ENCODE results near the gene PNLDC1.

The PNLDC1 gene

GRCh38 chr6:159806021-159806458 is 6.0 kb downstream of the PNLDC1 start:
- no peak for DNase-seq (ENCODE audit: extremely low spot score)
- POLR2A ChIA-PET, result interaction anchor here (1.9 to 5.4 kb wide), 2 partner anchors 16 to 80 kb away, joined by 4 to 41 read pairs; partner anchors contain the start of genes MRPL18, TCP1 and WTAP
- CTCF ChIA-PET, result no interaction called here
- TF ChIP-seq HDGF (IDR thresholded peaks at IDR 0.05; ENCODE audit: borderline replicate concordance), result no peak
- no peak for TF ChIP-seq CTBP1 (IDR thresholded peaks at IDR 0.05; ENCODE audit: borderline replicate concordance)
- TF ChIP-seq FOXK2 (IDR thresholded peaks at IDR 0.05), result no peak
- no peak for TF ChIP-seq SP1 (IDR thresholded peaks at IDR 0.05)
- no peak for TF ChIP-seq ARNT (IDR thresholded peaks at IDR 0.05)
- no peak for TF ChIP-seq ELF4 (IDR thresholded peaks at IDR 0.05)
- TF ChIP-seq FOXA1 (IDR thresholded peaks at IDR 0.05), result no peak
- TF ChIP-seq NFRKB (IDR thresholded peaks at IDR 0.05), result no peak
- no peak for TF ChIP-seq FOXM1 (IDR thresholded peaks at IDR 0.05; ENCODE audit: borderline replicate concordance)
- no peak for TF ChIP-seq PKNOX1 (IDR thresholded peaks at IDR 0.05)
- TF ChIP-seq BHLHE40 (IDR thresholded peaks at IDR 0.05; ENCODE audit: borderline replicate concordance), result no peak
- TF ChIP-seq SUZ12 (IDR thresholded peaks at IDR 0.05), result no peak
- TF ChIP-seq LEF1 (IDR thresholded peaks at IDR 0.05; ENCODE audit: borderline replicate concordance), result no peak
- no peak for TF ChIP-seq TARDBP (IDR thresholded peaks at IDR 0.05)
- no peak for TF ChIP-seq ZNF384 (IDR thresholded peaks at IDR 0.05)
- no peak for TF ChIP-seq L3MBTL2 (conservative IDR thresholded peaks at IDR 0.05)

DNA sequence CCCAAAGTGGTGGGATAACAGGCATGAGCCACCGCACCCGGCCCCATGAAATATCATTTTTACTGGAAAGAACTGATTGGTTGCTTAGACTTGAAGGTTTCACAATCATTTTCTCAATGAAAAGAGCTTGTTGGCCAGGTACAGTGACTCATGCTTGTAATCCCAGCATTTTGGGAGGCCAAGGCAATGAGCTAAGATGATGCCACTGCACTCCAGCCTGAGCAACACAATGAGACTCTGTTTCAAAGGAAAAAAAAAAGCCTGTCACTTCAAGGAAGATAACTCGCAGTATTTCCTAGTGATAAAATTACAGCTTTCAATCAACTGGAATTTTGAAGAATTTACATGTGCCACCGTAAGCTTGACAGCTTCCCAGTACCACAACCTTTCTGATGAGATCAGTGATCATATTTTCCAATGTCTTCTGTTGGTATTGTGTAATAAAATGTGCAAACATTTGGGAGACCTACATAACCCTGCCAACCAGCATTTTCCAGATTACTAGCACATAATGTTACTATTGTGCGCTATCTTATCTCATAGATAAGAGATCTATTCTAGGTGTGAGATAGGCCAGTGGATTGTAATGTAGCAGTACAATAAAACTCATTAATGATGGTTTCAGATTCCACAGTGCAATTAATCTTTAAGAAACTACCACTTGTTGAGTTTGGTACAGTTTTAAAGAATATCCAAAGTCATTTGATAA is 7.2 kb downstream of the PNLDC1 start:
- TF ChIP-seq SUZ12 (IDR thresholded peaks at IDR 0.05) (no peak), L3MBTL2 (conservative IDR thresholded peaks at IDR 0.05) (no peak), PKNOX1 (IDR thresholded peaks at IDR 0.05) (no peak), CTBP1 (IDR thresholded peaks at IDR 0.05; ENCODE audit: borderline replicate concordance) (no peak), ZNF384 (IDR thresholded peaks at IDR 0.05) (no peak)
- CTCF ChIA-PET, result interaction anchor here (0.6 to 0.7 kb wide), 2 partner anchors 32 to 472 kb away, joined by 3 to 4 read pairs; no protein-coding TSS in a partner anchor

GRCh38 chr6:159808647-159809046 is 8.6 kb downstream of the PNLDC1 start:
- DNase-seq (ENCODE audit: extremely low spot score), result no peak
- ChIA-PET POLR2A (interaction anchor here (5.4 kb wide), 1 partner anchor 18 kb away, joined by 41 read pairs; the partner anchor contains the start of genes MRPL18 and TCP1), CTCF (no interaction called here)
- no peak for TF ChIP-seq ARNT (IDR thresholded peaks at IDR 0.05)
- no peak for TF ChIP-seq L3MBTL2 (conservative IDR thresholded peaks at IDR 0.05)
- TF ChIP-seq FOXA1 (IDR thresholded peaks at IDR 0.05), result no peak
- no peak for TF ChIP-seq ELF4 (IDR thresholded peaks at IDR 0.05)
- no peak for TF ChIP-seq SP1 (IDR thresholded peaks at IDR 0.05)
- no peak for TF ChIP-seq SUZ12 (IDR thresholded peaks at IDR 0.05)
- no peak for TF ChIP-seq LEF1 (IDR thresholded peaks at IDR 0.05; ENCODE audit: borderline replicate concordance)
- TF ChIP-seq BHLHE40 (IDR thresholded peaks at IDR 0.05; ENCODE audit: borderline replicate concordance), result no peak
- no peak for TF ChIP-seq ZNF384 (IDR thresholded peaks at IDR 0.05)
- TF ChIP-seq HDGF (IDR thresholded peaks at IDR 0.05; ENCODE audit: borderline replicate concordance), result no peak
- no peak for TF ChIP-seq NFRKB (IDR thresholded peaks at IDR 0.05)
- no peak for TF ChIP-seq TARDBP (IDR thresholded peaks at IDR 0.05)
- no peak for TF ChIP-seq CTBP1 (IDR thresholded peaks at IDR 0.05; ENCODE audit: borderline replicate concordance)
- TF ChIP-seq FOXM1 (IDR thresholded peaks at IDR 0.05; ENCODE audit: borderline replicate concordance), result no peak
- no peak for TF ChIP-seq FOXK2 (IDR thresholded peaks at IDR 0.05)
- TF ChIP-seq PKNOX1 (IDR thresholded peaks at IDR 0.05), result no peak

More for the DNA sequence above, 7.2 kb downstream of the PNLDC1 start:
- no peak for DNase-seq (ENCODE audit: extremely low spot score)
- POLR2A ChIA-PET, result interaction anchor here (0.7 to 5.4 kb wide), 2 partner anchors 17 to 1869 kb away, joined by 3 to 41 read pairs; partner anchors contain the start of genes MRPL18 and TCP1

DNA sequence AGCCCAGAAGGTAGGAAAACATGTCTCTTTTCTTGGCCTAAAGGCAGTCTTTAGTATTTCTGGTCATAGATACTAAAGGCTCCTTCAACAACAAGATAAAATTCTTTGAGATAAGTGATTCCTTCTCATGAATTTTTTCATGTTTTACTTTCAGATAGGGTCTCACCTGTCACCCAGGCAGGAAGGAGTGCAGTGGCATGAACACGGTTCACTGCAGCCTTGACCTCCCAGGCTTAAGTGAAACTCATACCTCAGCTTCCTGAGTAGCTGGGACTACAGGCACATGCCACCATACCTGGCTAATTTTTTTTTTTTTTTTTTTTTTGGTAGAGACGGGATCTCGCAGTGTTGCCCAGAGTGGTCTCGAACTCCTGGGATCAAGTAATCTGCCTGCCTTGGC is 9.1 kb downstream of the PNLDC1 start:
- TF ChIP-seq LEF1 (IDR thresholded peaks at IDR 0.05; ENCODE audit: borderline replicate concordance) (no peak), ELF4 (IDR thresholded peaks at IDR 0.05) (no peak), FOXM1 (IDR thresholded peaks at IDR 0.05; ENCODE audit: borderline replicate concordance) (no peak), NFRKB (IDR thresholded peaks at IDR 0.05) (no peak), ARNT (IDR thresholded peaks at IDR 0.05) (no peak), L3MBTL2 (conservative IDR thresholded peaks at IDR 0.05) (no peak), PKNOX1 (IDR thresholded peaks at IDR 0.05) (no peak), TARDBP (IDR thresholded peaks at IDR 0.05) (no peak), CTBP1 (IDR thresholded peaks at IDR 0.05; ENCODE audit: borderline replicate concordance) (no peak)
- CTCF ChIA-PET, result interaction anchor here (0.7 kb wide), 1 partner anchor 62 kb away, joined by 10 read pairs; no protein-coding TSS in a partner anchor
- POLR2A ChIA-PET, result interaction anchor here (5.4 kb wide), 1 partner anchor 19 kb away, joined by 41 read pairs; the partner anchor contains the start of genes MRPL18 and TCP1
- no peak for DNase-seq (ENCODE audit: extremely low spot score)

DNA sequence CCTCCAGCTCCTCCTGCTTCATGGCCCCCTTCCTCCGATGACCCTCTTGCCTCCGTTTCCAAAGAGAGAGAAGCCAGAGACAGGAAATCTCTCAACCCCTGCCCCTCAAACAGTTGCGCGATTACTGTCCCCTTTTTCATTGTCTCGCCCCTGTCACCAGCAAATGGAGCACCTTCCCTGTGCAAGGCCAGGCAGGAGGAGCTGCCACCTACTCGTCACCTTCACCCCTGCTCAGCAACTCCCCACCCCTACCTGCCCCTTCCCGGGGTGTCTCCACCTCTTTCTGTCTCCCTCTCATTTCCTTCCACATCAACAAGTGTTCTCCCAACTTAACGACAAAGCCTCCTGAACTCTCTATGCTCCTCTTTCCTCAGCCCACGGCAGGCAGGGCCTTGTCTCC is 13.7 kb downstream of the PNLDC1 start:
- DNase-seq (ENCODE audit: extremely low spot score), result no peak
- ChIA-PET CTCF (no interaction called here), POLR2A (interaction anchor here (1.3 kb wide), 1 partner anchor 17 kb away, joined by 3 read pairs; no protein-coding TSS in a partner anchor)
- TF ChIP-seq ZNF384 (IDR thresholded peaks at IDR 0.05) (no peak), SUZ12 (IDR thresholded peaks at IDR 0.05) (no peak), PKNOX1 (IDR thresholded peaks at IDR 0.05) (no peak), ELF4 (IDR thresholded peaks at IDR 0.05) (no peak), FOXK2 (IDR thresholded peaks at IDR 0.05) (no peak), SP1 (IDR thresholded peaks at IDR 0.05) (no peak)
